Fibroblast of skin of right biceps (primary cell): ENCODE data around the gene OR2V2.
"Not testable (repeated sequence)": the region's sequence is repeated elsewhere in the genome, so short reads cannot be mapped to it uniquely, and the experiment has no call there.

Experiments
- DNase-seq: peaks from one replicate; pipeline ENCODE4 v3.0.0-alpha.2; 2013

Gene OR2V2

DNA sequence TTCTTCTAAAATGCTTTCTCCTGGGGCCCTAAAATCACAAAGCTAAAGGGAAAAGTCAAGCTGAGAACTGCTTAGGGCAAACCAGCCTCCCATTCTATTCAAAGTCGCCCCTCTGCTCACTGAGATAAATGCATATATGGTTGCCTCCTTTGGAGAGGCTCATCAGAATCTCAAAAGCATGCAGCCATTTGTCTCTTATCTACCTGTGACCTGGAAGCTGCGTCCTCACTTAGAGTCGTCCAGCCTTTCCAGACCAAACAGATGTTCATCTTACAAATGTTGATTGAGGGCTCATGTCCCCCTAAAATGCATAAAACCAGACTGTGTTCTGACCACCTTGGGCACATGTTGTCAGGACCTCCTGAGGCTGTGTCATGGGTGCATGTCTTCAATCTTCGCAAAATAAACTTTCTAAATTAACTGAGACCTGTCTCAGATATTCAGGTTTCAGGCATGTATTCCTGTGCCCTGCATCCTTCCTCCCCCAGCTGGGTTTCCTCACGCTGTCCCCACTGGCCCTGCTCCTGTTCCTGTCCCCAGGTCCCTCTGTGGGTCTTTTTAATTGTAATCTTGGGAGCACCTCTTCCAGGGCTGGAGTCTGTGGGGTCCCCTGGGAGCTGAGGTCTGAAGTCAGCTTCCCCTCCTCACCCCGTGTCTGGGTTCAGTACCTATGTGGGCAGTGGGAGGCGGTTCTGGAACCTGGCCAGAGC is at the start of gene OR2V2:
OR2V2 (plus strand) TSS at position 660 of the 710 bp plus-strand sequence. CDS start 7,357 bp downstream, outside the sequence.
- DNase-seq, result not testable (repeated sequence)

DNA sequence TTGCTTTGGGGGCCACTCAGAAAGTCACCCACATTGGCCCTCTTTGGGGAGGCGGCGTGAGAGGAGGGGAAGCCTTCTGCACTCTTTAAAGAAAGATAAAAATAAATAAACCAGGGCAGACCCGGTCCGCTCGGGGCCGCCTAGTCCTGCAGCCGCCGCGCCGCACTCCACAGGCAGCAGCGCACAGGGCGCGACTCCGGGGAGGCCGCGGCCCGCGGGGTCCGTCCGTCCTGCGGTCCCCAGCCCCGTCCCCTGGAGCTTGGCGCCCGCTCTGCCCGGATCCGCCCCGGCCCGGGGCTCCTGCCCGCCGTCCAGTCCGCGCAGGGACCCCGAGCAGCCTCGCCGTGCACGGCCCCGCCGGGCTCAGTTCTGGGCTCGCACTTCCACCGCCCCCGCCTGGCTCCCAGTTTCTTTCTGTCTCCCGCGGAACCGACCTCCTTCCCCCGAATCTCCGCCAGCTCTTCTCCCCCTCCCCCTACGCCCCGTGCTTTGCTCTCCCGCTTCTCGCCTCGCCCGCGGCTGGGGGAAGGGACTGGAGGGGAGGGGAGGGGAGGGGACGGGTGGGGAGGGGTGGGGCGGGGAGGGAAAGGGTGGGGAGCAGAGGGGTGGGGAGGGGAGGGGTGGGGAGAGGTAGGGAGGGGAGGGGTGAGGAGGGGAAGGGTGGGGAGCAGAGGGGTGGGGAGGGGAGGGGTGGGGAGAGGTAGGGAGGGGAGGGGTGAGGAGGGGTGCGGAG is 49.5 kb upstream of the OR2V2 start:
- DNase-seq, result not testable (repeated sequence)

DNA sequence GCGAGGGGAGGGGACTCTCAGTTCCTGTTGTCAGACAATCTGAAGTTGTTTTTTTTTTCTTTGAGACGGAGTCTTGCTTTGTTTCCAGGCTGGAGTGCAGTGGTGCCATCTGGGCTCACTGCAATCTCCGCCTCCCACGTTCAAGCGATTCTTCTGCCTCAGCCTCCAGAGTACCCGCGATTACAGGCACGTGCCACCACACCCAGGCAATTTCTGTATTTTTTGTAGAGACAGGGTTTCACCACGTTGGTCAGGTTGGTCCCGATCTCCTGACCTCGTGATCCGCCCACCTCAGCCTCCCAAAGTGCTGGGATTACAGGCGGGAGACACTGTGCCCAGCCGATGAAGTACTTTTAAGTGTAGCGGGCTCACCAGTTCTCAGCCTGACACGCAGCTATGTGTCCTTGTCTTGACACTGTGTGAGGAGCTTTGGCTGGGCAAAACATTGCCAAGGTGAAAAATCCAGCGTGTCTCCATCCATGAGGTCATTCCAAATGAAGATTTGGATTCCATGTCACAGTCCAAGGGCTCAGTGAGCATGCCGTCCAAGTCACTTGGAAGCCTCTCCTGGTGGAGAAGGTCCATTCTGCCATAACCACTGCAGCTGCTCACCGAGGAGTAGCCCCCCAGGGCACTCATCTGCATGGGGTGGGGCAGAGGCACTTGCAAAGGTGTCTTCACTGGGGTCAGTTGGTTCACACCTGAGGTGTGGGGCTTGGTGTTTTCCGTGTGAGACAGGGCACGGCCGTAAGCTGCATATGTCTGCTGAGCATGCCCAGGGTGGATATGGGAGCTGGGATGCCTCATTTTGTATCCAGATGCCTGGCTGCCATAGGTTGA is 48.4 kb upstream of the OR2V2 start:
- DNase-seq, result no peak

GRCh38 chr5:181099602-181100086 is 47.7 kb upstream of the OR2V2 start:
- no peak for DNase-seq

DNA sequence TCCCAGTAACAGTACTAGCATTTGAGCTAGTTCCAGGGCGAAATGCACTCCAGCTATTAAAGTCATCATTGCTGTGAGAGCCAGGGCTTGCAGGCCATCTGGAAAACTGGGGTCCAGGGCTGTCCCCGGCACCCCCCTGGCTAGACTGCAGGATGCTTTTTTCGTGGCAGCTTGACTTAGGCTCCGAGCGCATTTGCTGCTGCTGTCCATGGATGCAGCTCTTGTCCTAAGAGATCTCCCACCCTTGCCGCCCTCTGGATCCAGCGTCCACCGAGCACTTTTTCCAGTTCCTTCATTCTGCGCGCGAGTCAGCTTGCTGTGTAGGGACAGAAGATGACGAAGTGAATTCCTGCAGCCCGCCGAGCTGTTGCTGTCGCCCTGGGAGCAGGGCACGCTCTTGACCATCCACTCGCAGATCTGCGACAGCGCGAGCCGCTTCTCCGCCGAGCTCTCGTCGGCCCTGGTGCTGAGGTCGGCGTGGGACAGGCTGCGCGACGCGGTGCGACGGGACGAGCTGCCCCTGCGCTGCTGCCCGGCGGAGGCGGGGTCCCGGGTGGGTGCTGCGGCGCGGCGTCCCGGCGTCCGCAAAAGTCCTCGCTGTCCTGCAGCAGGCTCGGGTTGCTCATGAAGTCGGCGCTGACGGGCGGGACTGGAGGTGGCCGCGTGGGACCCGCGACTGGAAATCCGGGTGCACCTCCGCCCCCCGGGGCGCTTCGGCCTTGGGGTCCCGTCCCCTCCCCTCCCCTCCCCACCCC is 47.1 kb upstream of the OR2V2 start:
- DNase-seq, result no peak

GRCh38 chr5:181101030-181101641 is 46.2 kb upstream of the OR2V2 start:
- DNase-seq, result not testable (repeated sequence)

DNA sequence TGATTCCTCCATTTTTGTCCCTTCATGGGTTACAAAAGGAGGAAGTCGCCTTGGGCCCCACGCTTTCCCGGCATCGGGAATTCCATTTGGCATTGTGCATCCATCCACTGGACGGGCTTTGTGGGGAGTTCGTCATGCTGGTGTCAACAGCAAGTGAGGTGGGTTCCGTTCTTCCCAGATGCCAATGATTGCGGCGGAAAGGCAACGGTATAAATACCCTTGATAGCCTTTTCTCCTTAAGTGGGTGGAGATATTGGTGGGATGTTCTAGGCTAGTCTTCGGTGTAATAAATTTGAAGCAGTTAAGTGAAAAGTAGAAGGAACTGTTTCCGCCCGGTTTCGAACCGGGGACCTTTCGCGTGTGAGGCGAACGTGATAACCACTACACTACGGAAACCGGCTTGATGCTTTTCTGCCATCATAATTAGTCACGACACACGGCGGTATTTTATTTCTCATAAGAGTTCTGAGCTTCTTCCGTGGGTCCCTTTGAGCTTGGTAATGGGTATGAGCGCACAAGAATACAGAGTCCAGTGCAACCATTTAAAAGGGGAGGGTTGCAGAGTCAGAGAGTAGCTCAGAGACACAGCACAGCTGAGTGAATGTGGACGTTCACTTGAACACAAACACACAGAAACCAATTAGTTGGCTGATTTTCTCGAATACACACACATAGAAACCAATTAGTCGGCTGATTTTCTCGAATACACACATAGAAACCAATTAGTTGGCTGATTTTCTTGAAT is 45.3 kb upstream of the OR2V2 start:
- DNase-seq, result not testable (repeated sequence)

DNA sequence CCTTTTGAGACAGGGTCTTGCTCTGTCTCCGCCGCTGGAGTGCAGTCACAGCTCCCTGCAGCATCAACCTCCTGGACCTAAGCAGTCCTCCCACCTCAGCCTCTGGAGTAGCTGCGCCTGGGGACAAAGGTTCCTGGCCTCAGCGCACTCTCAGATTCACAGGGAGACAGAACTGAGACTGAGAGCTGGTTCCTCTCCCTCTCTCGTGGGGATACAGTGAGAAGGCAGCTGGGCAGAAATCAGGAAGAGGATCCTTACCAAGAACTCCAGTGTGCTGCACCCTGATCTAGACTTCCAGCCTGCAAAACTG is 43.2 kb upstream of the OR2V2 start:
- DNase-seq, result not testable (repeated sequence)

DNA sequence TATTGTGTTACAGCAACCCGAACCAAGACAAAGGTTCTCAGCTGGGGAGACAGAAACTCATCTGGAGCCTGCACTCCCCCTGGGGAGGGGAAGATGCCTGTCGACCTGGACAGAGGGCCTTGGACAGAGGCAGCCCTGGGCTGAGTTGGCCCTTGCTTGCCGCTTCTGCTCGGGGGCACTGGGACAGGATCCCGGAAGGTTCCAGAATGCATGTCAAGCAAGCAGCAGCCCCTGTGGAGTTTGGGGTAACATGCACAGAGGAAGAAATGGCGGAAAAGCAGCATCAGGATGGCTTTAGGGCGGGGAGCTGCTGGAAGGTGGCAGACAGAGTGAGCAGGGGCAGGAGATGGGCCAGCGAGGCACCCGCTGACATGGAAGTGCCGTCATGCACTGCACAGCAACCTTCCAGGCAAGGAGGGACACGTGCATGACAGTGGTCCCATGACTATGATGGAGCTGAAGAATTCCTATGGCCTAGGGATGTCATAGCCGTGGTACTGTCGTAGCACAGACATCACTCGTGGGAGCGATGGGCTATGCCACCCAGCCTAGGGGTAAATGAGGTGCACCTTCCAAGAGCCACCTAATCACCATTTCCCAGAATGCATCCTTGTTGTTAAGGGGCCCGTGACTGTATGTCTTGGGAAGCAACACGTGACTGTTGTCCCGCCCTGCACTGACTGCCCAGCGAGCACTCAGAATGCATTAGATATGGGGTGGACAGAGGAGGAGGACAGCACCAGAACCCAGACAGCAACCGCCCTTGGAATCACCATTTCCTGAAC is 42.6 kb upstream of the OR2V2 start:
- not testable (repeated sequence) for DNase-seq

GRCh38 chr5:181105391-181106025 is 41.9 kb upstream of the OR2V2 start:
- DNase-seq, result no peak

DNA sequence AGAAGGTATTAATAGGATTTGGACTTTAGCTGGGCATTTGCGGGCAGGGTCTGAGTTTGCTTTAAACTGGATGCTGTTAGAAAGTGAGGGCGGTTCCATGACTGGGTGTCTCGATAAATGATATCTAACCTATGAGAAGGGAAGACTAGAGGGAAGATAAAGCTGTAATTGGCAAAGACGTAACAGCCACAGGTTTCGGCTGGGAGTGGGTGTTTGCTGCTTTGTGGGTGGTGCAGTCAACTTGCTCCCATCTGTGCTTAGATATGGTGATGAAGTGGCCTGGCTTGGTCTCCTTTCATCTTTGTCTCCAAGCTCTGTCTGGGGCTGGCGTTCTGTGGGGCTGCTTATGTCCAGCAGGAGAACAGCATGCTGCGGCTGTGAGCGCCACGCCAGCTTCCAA is 39.7 kb upstream of the OR2V2 start:
- DNase-seq, result no peak

DNA sequence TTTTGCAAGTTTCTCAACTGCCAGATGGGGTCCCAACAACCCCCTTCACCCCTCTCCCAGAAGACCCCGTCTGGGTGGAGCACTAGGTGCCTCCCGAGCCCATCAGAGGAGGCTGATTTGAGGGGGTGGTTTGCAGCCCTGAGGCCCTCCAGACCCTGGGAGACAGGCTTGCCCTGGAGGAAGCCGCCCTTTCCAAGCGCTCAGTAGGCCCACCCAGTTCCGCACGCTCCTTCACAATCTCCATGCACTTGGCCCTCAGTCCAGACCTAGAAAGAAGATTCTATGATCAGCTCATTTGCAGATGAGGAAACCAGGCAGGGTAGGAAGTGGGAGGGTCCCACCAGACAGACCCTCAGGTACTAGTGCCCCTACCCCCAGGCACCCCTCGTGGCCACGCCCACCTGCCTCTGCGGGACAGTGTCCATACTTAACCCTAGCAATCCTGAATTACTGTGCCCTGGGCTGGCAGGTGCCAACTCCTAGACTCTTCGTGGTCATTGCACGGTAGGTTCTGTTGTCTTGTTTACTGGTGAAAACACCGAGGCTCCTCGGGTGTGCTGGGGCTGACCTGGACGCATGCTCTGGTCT is 38.7 kb upstream of the OR2V2 start:
- no peak for DNase-seq

DNA sequence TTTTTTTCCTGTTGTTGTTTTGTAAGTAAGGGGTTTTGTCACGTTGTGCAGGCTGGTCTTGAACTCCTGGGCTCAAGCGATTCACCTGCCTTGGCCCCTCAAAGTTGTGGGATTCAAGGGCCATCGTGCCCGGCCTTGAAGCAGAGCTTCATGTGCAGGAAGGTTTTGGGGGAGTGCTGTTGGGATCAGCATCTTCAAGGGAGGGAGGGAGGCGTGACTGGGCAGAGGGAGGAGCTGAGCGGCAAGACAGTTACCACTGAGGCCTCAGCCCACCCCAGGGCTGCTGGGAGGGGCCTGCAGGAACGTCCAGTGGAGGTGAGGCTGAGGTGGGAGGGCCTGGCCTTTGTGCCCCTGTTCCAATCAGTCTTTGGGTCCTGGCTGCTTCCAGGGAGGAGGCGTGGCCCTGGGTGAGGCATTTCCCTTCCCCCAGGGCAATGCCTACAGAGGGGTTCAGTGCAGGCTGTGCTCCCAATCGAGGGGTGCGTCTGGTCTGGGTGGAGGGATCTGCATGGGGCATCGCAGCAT is 37.8 kb upstream of the OR2V2 start:
- DNase-seq, result no peak

DNA sequence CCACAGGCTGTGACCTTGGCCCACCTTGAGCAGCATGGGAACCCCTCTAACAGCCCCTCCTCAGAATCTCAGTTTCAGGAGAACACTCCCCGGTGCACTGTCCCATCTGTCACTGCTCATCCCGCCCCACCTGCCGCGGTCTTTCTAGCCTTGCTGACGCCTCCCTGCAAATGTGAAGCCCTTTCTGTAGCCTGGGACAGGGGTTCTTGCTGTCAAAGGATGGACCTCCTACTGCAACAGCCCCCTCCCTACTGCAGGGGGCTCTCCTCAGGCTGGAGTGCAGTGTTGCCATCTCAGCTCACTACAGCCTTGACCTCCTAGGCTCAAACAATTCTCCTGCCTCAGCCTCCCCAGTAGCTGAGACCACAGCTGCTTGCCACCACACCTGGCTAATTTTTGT is 36.4 kb upstream of the OR2V2 start:
- no peak for DNase-seq

DNA sequence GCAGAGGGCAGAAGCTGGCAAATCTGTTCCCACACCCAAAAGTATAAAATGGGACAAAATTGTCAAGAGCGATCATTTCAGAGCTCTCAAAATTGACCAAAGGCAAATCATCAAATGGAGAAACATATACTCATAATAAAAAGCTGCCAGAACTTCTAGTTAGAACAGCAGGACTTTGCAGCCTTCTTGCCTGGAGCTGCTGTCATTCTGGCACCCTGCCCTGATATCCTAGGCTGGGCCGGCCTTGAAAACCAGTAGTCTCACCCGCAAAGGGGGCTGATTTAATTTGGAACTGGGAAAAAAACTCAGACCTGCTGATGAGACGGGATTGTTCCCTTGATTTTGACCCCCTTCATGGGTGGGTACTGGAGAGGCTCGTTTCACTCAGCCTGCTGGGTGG is 34.9 kb upstream of the OR2V2 start:
- no peak for DNase-seq

DNA sequence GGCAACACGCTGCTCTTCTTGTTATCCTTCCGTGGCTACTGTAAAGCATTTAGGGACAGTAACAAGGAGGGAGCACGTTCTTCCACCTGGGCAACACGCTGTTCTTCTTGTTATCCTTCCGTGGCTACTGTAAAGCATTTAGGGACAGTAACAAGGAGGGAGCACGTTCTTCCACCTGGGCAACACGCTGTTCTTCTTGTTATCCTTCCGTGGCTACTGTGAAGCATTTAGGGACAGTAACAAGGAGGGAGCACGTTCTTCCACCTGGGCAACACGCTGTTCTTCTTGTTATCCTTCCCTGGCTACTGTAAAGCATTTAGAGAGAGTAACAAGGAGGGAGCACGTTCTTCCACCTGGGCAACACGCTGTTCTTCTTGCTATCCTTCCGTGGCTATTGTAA is 33.8 kb upstream of the OR2V2 start:
- DNase-seq, result not testable (repeated sequence)

DNA sequence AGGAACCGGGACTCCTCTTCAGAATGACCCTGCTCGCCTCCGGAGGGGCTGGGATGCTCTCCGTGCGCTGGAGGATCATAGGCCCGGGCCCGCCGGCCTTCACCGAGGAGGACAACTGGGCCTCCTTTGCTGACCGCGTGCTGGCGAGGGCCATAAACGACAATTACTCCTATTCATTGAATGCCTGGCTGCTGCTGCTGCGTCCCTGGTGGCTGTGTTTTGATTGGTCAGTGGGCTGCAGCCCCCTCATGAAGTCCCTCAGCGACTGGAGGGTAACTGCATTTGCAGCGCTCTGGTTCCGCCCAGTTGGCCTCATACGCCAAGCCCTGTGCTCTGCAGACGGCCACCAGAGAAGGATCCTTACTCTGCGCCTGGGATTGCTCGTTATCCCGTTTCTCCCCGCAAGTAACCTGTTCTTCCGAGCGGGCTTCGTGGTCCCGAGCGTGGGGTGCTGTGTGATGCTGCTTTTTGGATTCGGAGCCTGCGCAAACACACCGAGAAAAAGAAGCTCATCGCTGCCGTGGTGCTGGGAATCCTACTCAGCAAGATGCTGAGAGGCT is 33.0 kb upstream of the OR2V2 start:
- DNase-seq, result no peak

DNA sequence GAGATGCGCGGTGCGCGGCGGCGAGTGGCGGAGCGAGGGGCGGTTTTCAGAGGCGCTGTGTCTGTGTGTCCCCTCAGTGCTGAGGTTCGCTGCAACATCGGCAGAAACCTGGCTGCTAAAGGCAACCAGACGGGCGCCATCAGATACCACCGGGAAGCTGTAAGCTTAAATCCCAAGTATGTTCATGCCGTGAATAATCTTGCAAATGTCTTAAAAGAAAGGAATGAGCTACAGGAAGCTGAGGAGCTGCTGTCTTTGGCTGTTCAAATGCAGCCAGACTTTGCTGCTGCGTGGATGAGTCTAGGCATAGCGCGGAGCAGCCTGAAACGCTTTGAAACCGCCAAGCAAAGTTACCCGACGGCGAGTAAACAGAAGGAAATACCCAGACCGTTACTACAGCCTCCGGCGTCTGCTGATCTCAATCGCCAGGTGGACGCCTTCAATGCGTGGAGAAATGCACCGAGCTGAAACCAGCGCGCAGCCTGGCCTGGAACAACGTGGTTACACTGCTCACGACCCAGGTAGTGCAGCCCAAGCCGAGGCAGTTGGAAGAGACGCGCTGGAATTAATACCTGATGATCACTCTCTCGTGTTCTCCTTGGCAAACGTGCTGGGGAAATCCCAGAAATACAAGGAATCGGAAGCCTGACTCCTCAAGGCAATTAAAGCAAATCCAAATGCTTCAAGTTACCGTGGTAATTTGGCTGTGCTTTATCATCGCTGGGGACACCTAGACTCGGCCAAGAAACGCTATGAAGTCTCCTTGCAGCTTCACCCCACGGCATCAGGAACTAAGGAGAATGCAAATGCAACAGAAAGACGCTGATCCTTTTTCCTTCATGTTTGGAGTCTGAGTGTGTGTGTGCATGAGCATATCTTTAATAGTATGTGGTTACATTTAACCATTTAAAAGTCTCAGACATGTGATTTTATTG is 32.3 kb upstream of the OR2V2 start:
- peak; percentile 44 for DNase-seq
